K562 (cell line): ENCODE results near the gene ERMN. TPM values are rescaled to one million over a fixed set of nuclear protein-coding genes. Genes with fewer than 3 reads are reported as not detected.

Source experiments
- ATAC-seq: fragments of 200-7000 bp; cut with Tn5 transposase; 3 replicates; pipeline ENCODE4 v1.9.1; 2020; ENCODE audit warnings: moderate library complexity
- BruUV-seq: library from RNA; stranded (reverse); fragments of 400-500 nt; replicated peaks from 2 replicates; lab custom pipeline; 2021; lab: Mats Ljungman, UMichigan
- CTCF ChIA-PET: fragments of 300-600 bp; formaldehyde crosslinking; extraction: SDS; loops from one replicate; lab custom pipeline; 2021; ENCODE audit warnings: low intra/inter-chr PET ratio; lab: Yijun Ruan, JAX
- POLR2A ChIA-PET: fragments of 300-600, 350-650 bp; sonication (Branson Sonifier 250); formaldehyde crosslinking; extraction: SDS; loops from one replicate; lab custom pipeline; 2021; ENCODE audit warnings: antibody characterized with exemption, inconsistent platforms; lab: Yijun Ruan, JAX
- DNase-seq, 4 experiments: peaks; one replicate each; pipeline versions ENCODE4 v3.0.0 to v3.0.0-alpha.2; 2011 to 2018; ENCODE audit warnings: low spot score in 3 of 4, mixed read lengths in 3 of 4; ENCODE audit errors: extremely low read depth in 1 of 4
- FAIRE-seq: peaks from 2 replicates; lab custom pipeline; 2011; peaks lifted over from hg19 to GRCh38; lab: Jason Lieb, UNC
- H2AFZ ChIP-seq: 2 replicates; pipeline ENCODE4 v1.6.0; 2011; ENCODE audit warnings: low read depth, low read length, control low read depth, inconsistent platforms
- H3K27ac ChIP-seq: fragments of 200-600 bp; 3 replicates; pipeline ENCODE4 v1.8.0; 2011; ENCODE audit warnings: low read depth, mild to moderate bottlenecking, control low read depth, inconsistent platforms, low read length, moderate library complexity, mixed read lengths; ENCODE audit errors: extremely low read depth
- H3K27me3 ChIP-seq, 2 experiments: fragments of 300-600 bp in 1 of 2; 2 replicates in 1 of 2; 3 replicates in 1 of 2; pipeline versions ENCODE4 v1.6.0 to v1.8.0; 2011; ENCODE audit warnings: inconsistent platforms in 2 of 2, low read length in 2 of 2, mild to moderate bottlenecking in 1 of 2, mixed read lengths in 1 of 2, moderate library complexity in 1 of 2; ENCODE audit not compliant: control insufficient read depth in 2 of 2, insufficient read depth in 2 of 2
- H3K36me3 ChIP-seq: fragments of 300-600 bp; 3 replicates; pipeline ENCODE4 v1.8.0; 2011; ENCODE audit warnings: mild to moderate bottlenecking, low read length, inconsistent platforms; ENCODE audit not compliant: control insufficient read depth, insufficient read depth
- H3K4me1 ChIP-seq, 2 experiments: fragments of 200-600 bp in 1 of 2; replicated peaks in 1 of 2; 2 replicates in 1 of 2; 3 replicates in 1 of 2; pipeline versions ENCODE4 v1.5.1 to v1.8.0; 2011; ENCODE audit warnings: inconsistent platforms in 2 of 2, low read length in 2 of 2, mild to moderate bottlenecking in 1 of 2, mixed read lengths in 1 of 2, moderate library complexity in 1 of 2; ENCODE audit not compliant: control insufficient read depth in 2 of 2, insufficient read depth in 2 of 2
- H3K4me2 ChIP-seq: 2 replicates; pipeline ENCODE4 v1.6.1; 2011; ENCODE audit warnings: low read length, control low read depth, inconsistent platforms, mixed read lengths; ENCODE audit not compliant: insufficient read depth
- H3K4me3 ChIP-seq: fragments of 200-600 bp; sonication (generic), shearing (Covaris generic); 2 replicates; pipeline ENCODE4 v1.5.1; 2016; ENCODE audit warnings: control low read depth, inconsistent platforms
- H3K79me2 ChIP-seq: fragments of 200-600 bp; 3 replicates; pipeline ENCODE4 v1.8.0; 2011; ENCODE audit warnings: low read length, inconsistent platforms; ENCODE audit not compliant: control insufficient read depth, insufficient read depth
- H3K9ac ChIP-seq, 2 experiments: 2 replicates each; pipeline versions ENCODE4 v1.6.0 to v1.6.1; 2011; ENCODE audit warnings: low read depth in 2 of 2, low read length in 2 of 2, control low read depth in 1 of 2, inconsistent platforms in 1 of 2, mild to moderate bottlenecking in 1 of 2, mixed read lengths in 1 of 2; ENCODE audit not compliant: insufficient read depth in 1 of 2
- H3K9me1 ChIP-seq: one replicate; pipeline ENCODE4 v1.6.0; 2011; ENCODE audit warnings: inconsistent platforms, mild to moderate bottlenecking, low read length, moderate library complexity; ENCODE audit not compliant: control insufficient read depth, insufficient read depth
- H3K9me3 ChIP-seq: replicated peaks from 2 replicates; pipeline ENCODE4 v1.5.1; 2011; ENCODE audit warnings: low read depth, low read length, inconsistent platforms; ENCODE audit not compliant: control insufficient read depth, insufficient read depth
- H4K20me1 ChIP-seq: replicated peaks from 2 replicates; pipeline ENCODE4 v1.6.1; 2011; ENCODE audit warnings: low read length, inconsistent platforms, mixed read lengths; ENCODE audit not compliant: control insufficient read depth, insufficient read depth
- GABPB2 ChIP-seq: fragments of 250-450 bp; sonication (Bioruptor Pico); conservative IDR thresholded peaks from 2 replicates; pipeline ENCODE4 v1.5.1; 2021; ENCODE audit warnings: mild to moderate bottlenecking
- HNRNPLL ChIP-seq: fragments of 200-400 bp; formaldehyde crosslinking; IDR thresholded peaks from 2 replicates; pipeline ENCODE4 v1.6.1; 2017; ENCODE audit warnings: low read length, low read depth, mild to moderate bottlenecking; ENCODE audit not compliant: poor library complexity, severe bottlenecking
- LEF1 ChIP-seq: fragments of 450-650 bp; IDR thresholded peaks from 2 replicates; pipeline ENCODE4 v1.6.1; 2016; ENCODE audit warnings: mild to moderate bottlenecking
- MTA1 ChIP-seq: fragments of 450-650 bp; IDR thresholded peaks from 2 replicates; pipeline ENCODE4 v1.6.1; 2017; ENCODE audit warnings: borderline replicate concordance
- NEUROD1 ChIP-seq: fragments of 150-350 bp; IDR thresholded peaks from 2 replicates; pipeline ENCODE4 v1.6.1; 2014; ENCODE audit warnings: borderline replicate concordance, low read length, low read depth; ENCODE audit not compliant: partially characterized antibody
- PHTF2 ChIP-seq: fragments of 250-450 bp; sonication (Bioruptor Pico); IDR thresholded peaks from 2 replicates; pipeline ENCODE4 v1.5.0; 2021; ENCODE audit warnings: mild to moderate bottlenecking
- POLR2H ChIP-seq: IDR thresholded peaks from 2 replicates; pipeline ENCODE4 v1.6.1; 2016; ENCODE audit warnings: missing genetic modification characterization, low read depth, mild to moderate bottlenecking, control low read depth, missing compliant biosample characterization, moderate library complexity
- RCOR1 ChIP-seq, 2 experiments: IDR thresholded peaks; 2 replicates each; pipeline ENCODE4 v1.6.1; 2012; ENCODE audit warnings: low read depth in 2 of 2, low read length in 2 of 2, borderline replicate concordance in 1 of 2, improper control_type of control experiment in 1 of 2
- SMARCE1 ChIP-seq: fragments of 450-650 bp; IDR thresholded peaks from 2 replicates; pipeline ENCODE4 v1.7.1; 2016; ENCODE audit warnings: mild to moderate bottlenecking
- ZBTB8A ChIP-seq: fragments of 450-650 bp; IDR thresholded peaks from 2 replicates; pipeline ENCODE4 v1.6.1; 2018; ENCODE audit warnings: mild to moderate bottlenecking, moderate library complexity; ENCODE audit not compliant: partially characterized antibody
- WGBS: fragments of 100-300 bp; shearing (Covaris generic); methylation state at CpG from one replicate; pipeline ENCODE4 v1.1.6; 2016; ENCODE audit warnings: low coverage, mixed read lengths; ENCODE audit not compliant: insufficient coverage; ENCODE audit errors: missing lambda C conversion rate; 5-methylcytosine and 5-hydroxymethylcytosine counted together
- in situ Hi-C: fragments of 300-500 bp; cut with MboI; formaldehyde crosslinking; loops from 4 replicates; pipeline ENCODE4 v1.15.0; 2018; ENCODE audit warnings: inconsistent platforms, mixed read lengths
- intact Hi-C: fragments of 100-400 bp; cut with micrococcal nuclease; formaldehyde crosslinking; loops from 2 replicates; pipeline ENCODE4 v1.14.2; 2022
- polyA plus RNA-seq, 8 experiments: library from polyadenylated mRNA; depleted of rRNA in 4 of 8; stranded (reverse) in 5 of 8; unstranded in 3 of 8; fragments of >200 nt; fragmentation: Nextera tagmentation in 2 of 8; fragmentation: Illumina TruSeq in 1 of 8; extraction: Ambion mirVana in 2 of 8; extraction: Trizol in 1 of 8; gene quantifications; 2 replicates each; pipeline versions ENCODE4 v1.2.1 to v1.2.3, GENCODE V29; 2011 to 2014; ENCODE audit warnings: inconsistent platforms in 1 of 8, missing spikeins in 1 of 8
- total RNA-seq, 7 experiments: library from RNA; depleted of rRNA in 6 of 7; stranded (reverse); fragments of >200 nt in 6 of 7; fragmentation: Illumina TruSeq in 2 of 7; extraction: Trizol in 2 of 7; gene quantifications; 2 replicates each; pipeline versions ENCODE4 v1.2.1 to v1.2.3, GENCODE V29; 2011 to 2021; ENCODE audit warnings: low replicate concordance in 1 of 7
- TF ChIP-seq, protein P1 (sequence below): fragments of 150-350 bp; conservative IDR thresholded peaks from 2 replicates; pipeline ENCODE4 v1.6.1; 2014; ENCODE audit warnings: low read length
- TF ChIP-seq, protein P2 (sequence below): fragments of 250-450 bp; sonication (Bioruptor Pico); IDR thresholded peaks from 2 replicates; pipeline ENCODE4 v1.9.0; 2021; ENCODE audit warnings: mild to moderate bottlenecking

The ERMN gene
- total and polyA plus RNA-seq, 9 of the 15 experiments (the other 6 are each of a cell fraction or from before 2014, with no cell fraction given): 0.03 to 0.11 (median 0.05) TPM; not detected in 3

DNA sequence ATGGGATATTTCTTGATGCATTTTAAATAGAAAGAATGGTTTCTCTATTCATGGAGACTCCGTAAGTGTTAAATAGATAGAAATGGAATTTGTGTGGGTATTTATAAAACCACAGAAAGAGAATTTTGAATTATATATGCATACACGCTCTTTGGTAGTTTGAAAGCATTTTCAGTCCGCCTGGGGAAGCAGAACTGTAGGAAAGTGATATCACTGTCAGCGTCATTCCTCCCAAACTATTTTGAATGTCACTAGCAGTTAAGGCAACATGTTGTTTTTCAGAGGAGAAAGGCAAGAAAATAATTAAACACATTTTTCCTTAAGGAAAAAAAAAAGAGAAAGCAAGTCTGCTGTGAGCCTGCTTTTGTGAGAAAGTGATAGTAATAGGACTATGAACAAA is 8.7 kb upstream of the ERMN start:
- Histone ChIP-seq H2AFZ (no peak overlapping the region), H3K27me3 (0 out of 5 replicates have a peak, but pooled peaks cover 0 to 3% of the 10 kb centered on the region in 2 experiments), H3K79me2 (no peaks in the 10 kb centered on the region), H3K4me1 (no peaks in the 10 kb centered on the region), H3K36me3 (no peaks in the 10 kb centered on the region), H3K9me3 (no peaks in the 10 kb centered on the region), H3K27ac (no peak overlapping the region), H4K20me1 (no peaks in the 10 kb centered on the region), H3K9me1 (no peaks in the 10 kb centered on the region), H3K4me2 (no peak overlapping the region), H3K4me3 (no peak overlapping the region), H3K9ac (no peak overlapping the region)
- DNase-seq: no peak
- no peak for FAIRE-seq
- intact Hi-C loops (no loop called here), in situ Hi-C loops (loop anchor here (25.0 kb wide), 1 partner anchor 678 kb away; no protein-coding TSS in a partner anchor)
- no peak for TF ChIP-seq LEF1
- TF ChIP-seq ZBTB8A: no peak
- ATAC-seq: no peak
- ChIA-PET CTCF (interaction anchor here (1.0 kb wide), 1 partner anchor 32 kb away, joined by 3 read pairs; no protein-coding TSS in a partner anchor), POLR2A (interaction anchor here (1.2 kb wide), 1 partner anchor 8 kb away, joined by 3 read pairs; the partner anchor contains the start of gene ERMN)
- BruUV-seq: no TSS peak
- 19% methylated on average over 4 of the region's 4 CpGs for WGBS

DNA sequence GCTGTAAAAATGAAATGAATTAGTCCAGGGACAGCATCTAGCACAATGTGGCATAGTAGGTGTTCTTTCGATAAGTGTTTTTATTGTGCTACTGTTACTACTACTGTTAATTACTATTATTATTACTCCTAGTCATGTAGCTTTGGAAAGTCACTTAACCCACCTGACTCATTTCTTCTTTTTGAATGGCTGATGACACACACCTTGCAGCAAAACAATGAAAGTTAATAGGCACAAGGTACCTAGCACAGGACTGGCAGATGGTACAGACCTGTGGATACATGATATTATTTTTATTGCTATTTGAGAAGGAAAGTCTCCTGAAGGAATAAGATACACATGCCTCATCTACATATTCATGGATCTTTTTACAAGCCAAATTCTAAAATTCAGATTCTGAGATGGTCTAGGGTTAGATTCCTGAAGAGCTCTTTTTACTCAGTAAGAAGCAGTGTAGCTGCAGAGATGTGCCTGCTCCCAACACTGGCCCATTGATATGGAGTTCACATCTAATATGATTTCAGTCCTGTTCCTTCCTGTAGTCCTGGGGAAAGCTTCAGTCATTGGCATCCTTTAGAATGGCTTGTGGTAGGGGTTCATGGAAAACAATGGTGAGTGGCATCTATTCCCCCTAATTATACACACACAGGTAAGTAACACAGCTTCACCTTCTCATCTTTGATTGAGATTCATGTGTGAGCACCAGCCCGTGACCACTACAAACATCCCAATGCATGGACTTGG is 7.9 kb upstream of the ERMN start:
- Histone ChIP-seq H4K20me1 (no peaks in the 10 kb centered on the region), H3K9me1 (no peaks in the 10 kb centered on the region), H3K4me1 (no peaks in the 10 kb centered on the region), H3K27ac (no peak overlapping the region), H2AFZ (no peak overlapping the region), H3K9me3 (no peaks in the 10 kb centered on the region), H3K79me2 (no peaks in the 10 kb centered on the region), H3K27me3 (0 out of 5 replicates have a peak, but pooled peaks cover 0 to 3% of the 10 kb centered on the region in 2 experiments), H3K4me3 (no peak overlapping the region), H3K36me3 (no peaks in the 10 kb centered on the region), H3K4me2 (no peak overlapping the region), H3K9ac (no peak overlapping the region)
- CTCF ChIA-PET: no interaction called here
- DNase-seq: no peak
- FAIRE-seq: peak; percentile 46
- ATAC-seq: no peak
- POLR2A ChIA-PET: interaction anchor here (1.2 kb wide), 1 partner anchor 8 kb away, joined by 3 read pairs; the partner anchor contains the start of gene ERMN
- intact Hi-C loops: no loop called here
- WGBS: 7% methylated on average over 2 of the region's 2 CpGs
- in situ Hi-C loops: loop anchor here (25.0 kb wide), 1 partner anchor 679 kb away; no protein-coding TSS in a partner anchor
- no TSS peak for BruUV-seq
- TF ChIP-seq RCOR1 (IDR thresholded peaks at IDR 0.05; ENCODE audit: borderline replicate concordance in 1 of 2, low read depth in 2 of 2, low read length in 2 of 2): no peak
- no peak for TF ChIP-seq SMARCE1
- TF ChIP-seq MTA1: no peak
- no peak for TF ChIP-seq HNRNPLL
- no peak for TF ChIP-seq GABPB2 (CRISPR knock-in tag)
- TF ChIP-seq, protein P1, sequence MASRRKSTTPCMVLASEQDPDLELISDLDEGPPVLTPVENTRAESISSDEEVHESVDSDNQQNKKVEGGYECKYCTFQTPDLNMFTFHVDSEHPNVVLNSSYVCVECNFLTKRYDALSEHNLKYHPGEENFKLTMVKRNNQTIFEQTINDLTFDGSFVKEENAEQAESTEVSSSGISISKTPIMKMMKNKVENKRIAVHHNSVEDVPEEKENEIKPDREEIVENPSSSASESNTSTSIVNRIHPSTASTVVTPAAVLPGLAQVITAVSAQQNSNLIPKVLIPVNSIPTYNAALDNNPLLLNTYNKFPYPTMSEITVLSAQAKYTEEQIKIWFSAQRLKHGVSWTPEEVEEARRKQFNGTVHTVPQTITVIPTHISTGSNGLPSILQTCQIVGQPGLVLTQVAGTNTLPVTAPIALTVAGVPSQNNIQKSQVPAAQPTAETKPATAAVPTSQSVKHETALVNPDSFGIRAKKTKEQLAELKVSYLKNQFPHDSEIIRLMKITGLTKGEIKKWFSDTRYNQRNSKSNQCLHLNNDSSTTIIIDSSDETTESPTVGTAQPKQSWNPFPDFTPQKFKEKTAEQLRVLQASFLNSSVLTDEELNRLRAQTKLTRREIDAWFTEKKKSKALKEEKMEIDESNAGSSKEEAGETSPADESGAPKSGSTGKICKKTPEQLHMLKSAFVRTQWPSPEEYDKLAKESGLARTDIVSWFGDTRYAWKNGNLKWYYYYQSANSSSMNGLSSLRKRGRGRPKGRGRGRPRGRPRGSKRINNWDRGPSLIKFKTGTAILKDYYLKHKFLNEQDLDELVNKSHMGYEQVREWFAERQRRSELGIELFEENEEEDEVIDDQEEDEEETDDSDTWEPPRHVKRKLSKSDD: no peak
- TF ChIP-seq PHTF2: no peak
- no peak for TF ChIP-seq POLR2H (tag)
- TF ChIP-seq NEUROD1: no peak
- TF ChIP-seq, protein P2, sequence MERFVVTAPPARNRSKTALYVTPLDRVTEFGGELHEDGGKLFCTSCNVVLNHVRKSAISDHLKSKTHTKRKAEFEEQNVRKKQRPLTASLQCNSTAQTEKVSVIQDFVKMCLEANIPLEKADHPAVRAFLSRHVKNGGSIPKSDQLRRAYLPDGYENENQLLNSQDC (CRISPR knock-in tag): no peak
